Vagina (tissue), 1 donor: ENCODE data around the gene VPS4B. TPM values are rescaled to one million over a fixed set of nuclear protein-coding genes. Genes with fewer than 3 reads are reported as not detected.

ENCODE experiments used
- total RNA-seq: library from RNA; depleted of rRNA; stranded (reverse); fragments of >200 nt; gene quantifications from one replicate; pipeline ENCODE4 v1.2.3, GENCODE V29; 2016

The VPS4B gene
- total RNA-seq, 1 donor from 2014 or later: 30.7 TPM

Other genes starting within 250 kb of the VPS4B start
- gene BCL2, start 102.7 kb downstream of the VPS4B start, total RNA-seq: 18.7 TPM
- gene KDSR, start 55.3 kb downstream of the VPS4B start, total RNA-seq: 42.0 TPM
- 141 TPM for gene SERPINB5, start 54.5 kb upstream of the VPS4B start, total RNA-seq
- 20.1 TPM for gene SERPINB12, start 119.9 kb upstream of the VPS4B start, total RNA-seq
- 131 TPM for gene SERPINB13, start 164.9 kb upstream of the VPS4B start, total RNA-seq
- gene SERPINB4, start 221.8 kb upstream of the VPS4B start, total RNA-seq: 77.3 TPM
- gene SERPINB3, start 239.4 kb upstream of the VPS4B start, total RNA-seq: 464 TPM